NCI-H510A (cell line): ENCODE results near the gene HEMK1.

ENCODE experiments used
- DNase-seq: peaks from one replicate; lab custom pipeline; 2025; lab: John Stamatoyannopoulos, UW

Gene HEMK1, protein sequence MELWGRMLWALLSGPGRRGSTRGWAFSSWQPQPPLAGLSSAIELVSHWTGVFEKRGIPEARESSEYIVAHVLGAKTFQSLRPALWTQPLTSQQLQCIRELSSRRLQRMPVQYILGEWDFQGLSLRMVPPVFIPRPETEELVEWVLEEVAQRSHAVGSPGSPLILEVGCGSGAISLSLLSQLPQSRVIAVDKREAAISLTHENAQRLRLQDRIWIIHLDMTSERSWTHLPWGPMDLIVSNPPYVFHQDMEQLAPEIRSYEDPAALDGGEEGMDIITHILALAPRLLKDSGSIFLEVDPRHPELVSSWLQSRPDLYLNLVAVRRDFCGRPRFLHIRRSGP

DNA sequence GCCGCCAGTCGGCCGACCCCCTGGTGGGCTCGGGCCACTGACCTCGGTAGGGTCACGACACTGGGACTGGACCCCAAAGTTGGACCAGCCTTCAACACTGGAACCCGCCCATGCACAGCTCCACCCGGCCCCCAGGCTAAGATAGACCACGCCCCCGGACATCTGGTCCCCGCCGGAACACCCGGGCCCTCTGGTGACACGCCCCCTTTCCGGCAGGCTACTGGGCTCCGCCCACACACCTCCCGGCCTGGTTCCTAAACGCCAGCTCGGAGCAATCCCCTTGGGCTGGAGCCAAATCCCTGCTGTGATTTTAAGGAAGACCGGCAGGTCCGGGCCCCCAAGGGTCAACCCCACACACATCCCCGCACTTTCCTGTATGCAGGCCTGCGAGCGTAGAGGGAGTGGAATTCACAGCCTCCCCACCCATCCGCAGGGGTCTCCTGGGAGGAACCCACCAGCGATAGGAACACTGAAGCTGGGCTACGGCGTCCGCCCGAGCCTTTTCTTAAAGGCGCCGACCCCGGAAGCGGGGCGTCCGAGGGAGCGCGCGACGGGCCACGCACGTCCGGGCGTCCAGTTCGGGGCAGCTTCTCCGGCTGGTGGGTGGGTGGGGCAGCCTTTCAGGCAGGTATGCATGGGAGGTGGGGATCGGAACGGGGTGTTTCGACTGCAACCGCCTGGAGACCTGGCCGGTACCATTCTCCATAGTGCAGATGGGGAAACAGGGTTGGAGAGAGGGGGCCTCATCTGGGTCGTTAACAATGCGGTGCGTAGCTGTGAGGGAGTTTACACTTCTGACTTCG lies at the start of gene HEMK1:
Gene HEMK1, plus strand, starts transcription at position 576 of the 803 bp plus-strand sequence. CDS start 1,583 bp downstream, outside the sequence.
- peak; percentile 85 for DNase-seq

DNA sequence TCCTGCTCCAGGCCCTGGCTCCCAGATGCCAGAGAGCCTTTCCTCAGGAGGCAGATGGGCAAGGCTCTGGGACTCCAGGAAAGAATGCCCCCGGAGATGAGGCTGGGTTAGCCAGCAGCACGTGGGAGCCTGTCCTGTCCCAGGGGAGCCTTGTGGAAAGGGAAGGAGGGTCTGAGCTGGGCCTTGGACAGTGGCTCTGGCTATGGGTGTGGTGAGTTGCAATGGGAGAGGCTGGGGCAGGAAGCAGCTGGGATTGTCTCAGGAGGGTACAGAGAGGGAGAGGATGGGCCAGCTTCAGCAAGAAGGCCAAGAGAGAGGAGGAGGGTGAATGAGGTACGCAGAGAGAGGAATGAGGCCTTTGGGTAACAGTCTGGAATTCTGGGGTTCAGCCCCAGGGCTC lies 48.5 kb upstream of the HEMK1 start:
- DNase-seq: no peak

DNA sequence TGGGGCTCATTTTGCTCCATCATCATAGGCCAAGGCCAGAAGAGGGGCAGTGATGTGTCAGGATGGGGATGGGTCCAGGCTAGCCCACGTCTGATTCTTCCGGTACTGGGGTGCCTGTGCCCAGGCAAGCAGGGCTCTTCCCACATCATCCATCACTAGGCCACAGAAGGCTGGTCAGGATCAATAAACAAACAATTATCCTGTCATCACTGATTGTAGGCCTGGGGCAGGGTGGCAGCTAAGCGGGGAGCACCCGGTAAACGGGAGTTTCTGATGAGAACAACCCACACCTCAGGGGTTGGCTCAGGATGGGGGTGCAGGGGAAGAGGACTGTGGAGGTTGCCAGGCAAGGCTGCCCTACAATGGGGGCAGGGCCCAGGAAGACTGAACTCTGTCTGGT lies 47.8 kb upstream of the HEMK1 start:
- DNase-seq: no peak

DNA sequence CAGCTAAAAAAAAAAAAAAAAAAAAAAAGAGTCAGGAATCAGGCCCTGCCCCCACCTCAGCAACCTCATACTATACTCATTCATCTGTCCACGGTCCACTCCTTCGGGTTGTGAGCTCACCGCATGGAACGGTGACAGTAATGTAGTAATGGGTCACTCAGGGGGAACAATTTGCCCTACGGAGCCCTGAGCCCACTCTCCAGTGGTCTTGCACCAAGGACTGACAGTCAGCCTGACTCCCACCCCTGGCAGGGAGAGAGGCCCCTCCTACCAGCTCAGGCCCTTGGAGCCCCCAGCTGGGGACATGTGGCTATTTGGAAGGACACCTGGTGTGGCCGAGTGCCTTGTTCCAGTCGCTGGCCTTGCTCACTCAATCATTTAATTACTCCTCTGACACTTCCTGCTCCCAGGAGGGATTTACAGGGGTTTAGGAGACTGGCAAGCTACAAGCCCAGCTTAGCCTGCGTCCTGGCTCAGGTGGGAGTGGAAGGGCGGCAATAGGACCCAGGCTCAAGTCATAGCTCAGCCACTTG lies 46.0 kb upstream of the HEMK1 start:
- DNase-seq: no peak

DNA sequence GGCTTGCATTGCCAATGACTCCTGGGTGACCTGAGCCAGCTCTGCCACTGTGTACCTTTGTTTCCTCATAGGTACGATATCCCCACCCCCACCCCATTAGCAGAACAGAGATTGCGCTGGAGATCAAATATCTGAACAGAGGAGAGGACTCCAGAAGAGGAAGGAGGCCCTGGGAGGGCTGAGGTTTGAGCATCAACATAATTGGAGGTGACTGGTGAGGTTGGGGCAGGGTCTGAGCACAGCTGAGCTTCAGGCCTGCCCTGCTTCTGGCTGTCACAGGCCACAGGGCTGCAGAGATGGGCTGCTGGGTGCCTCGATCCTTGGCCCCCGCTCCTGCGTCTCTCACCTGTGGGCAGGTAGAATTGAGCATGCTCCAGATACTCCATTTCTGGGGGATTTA lies 44.6 kb upstream of the HEMK1 start:
- no peak for DNase-seq

DNA sequence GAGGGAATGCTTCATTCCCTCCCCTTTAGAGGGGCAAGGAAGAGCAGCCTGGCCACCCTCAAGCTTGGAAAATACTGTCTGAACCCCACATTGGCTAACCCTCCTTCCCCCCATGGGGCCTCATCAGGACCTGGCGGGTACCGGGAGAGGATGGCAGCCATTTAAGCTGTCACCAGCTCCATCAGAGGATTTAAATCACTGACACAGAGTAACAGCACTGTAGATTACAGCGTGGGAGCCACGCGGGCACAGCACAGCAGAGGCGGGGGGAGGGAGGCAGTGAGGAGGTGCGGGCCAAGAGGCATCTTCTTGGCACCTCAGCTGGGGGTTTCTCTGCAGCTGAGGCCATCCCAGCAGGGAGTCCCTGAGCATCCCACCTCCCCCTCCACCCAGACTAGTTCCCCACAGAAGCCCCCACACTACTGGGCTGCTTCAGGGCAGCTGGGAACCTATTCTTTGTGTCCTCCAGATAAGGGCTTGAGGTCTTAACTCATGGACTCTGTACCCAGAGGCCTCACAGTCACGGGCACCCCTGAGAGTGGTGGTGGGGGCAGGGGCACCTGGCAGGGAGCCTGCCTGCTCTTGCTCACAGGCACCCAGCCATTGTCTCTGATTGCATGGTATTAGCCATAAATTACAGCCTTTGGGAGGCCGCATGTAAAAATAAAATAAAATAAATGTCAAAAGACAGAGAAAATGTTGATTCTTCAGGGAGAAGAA lies 44.0 kb upstream of the HEMK1 start:
- DNase-seq: no peak

DNA sequence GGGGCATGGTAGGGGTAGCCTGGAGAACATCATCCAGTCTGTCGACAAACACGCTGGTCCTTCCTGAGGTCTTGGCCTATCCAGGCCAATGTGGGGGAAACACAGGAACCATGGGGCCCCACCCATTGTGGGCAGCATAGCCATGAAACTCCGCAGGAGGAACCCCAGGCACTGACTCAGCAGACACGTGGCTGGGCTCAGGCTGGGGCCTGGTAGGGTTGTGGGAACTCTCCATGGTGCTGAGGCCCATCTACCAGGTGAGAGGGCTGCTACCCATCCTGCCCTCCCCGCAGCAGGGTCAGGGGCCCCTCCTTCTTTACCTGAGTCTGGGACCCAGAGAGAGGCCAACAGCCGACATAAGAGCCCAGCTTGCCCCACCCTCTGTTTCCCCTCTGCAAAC lies 43.3 kb upstream of the HEMK1 start:
- no peak for DNase-seq

DNA sequence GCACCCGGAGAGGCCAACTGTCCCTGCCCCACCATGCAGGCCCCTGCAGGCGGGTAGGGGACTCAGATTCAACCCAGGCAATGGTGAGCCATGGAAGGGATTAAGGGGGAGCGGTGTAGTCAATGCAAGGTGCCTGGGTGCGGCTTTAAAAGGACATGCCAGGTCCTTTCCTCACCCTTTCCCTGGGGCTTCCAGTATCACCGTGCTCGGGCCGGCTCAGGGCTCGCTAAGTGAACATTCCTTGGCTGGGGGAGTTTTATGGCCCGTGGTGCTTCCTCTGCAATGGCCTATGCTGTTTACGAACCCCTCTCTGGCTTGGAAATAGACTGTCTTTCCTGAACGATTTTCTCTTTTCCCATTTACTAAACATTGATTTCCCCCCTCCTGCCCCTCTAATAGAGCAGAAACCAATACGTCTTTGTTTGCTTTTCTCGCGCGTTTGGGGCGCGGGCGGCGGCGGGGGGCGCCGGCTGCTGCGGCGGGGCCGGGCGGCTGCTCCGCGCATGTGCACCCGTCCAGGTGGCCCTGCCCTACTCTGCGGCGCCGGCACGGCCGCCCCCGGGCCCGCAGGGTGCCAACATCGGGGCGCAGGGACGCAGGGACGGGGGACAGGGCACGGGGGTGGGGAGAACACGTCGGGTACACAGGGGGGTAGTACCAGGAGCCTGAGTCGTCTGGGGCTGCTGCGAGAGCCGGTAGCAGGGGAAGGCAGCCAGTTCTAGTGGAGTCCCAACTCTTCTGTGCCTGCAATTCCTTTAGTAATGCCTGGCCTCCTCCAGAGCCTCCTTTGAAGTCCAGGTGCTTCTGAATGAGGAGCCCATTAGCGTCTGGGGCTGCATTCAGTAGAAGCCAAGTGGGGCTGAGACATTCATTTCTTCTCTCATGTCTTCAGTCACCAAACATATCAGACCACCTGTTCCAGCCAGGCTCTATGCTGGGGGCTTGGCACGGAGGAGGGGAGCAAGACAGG lies 39.0 kb upstream of the HEMK1 start:
- DNase-seq: no peak

DNA sequence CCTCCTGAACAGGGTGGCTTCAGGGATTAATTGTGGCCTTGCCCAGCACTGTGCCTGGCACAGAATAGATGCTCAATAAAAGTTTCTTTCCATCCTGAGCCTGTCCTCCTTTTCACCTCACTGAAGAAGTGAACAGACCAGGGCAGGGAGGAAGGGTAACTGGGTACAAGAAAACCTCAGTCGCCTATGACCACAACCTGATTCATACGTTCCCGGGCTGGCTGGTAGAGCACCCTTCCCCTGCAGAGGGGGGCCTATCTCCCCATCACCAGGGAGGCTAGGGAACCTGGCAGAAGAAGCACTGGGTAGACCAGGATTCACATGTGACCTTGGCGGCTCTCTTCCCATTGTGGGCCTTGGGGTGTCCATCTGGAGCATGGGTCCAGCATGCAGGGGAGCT lies 38.1 kb upstream of the HEMK1 start:
- DNase-seq: no peak

DNA sequence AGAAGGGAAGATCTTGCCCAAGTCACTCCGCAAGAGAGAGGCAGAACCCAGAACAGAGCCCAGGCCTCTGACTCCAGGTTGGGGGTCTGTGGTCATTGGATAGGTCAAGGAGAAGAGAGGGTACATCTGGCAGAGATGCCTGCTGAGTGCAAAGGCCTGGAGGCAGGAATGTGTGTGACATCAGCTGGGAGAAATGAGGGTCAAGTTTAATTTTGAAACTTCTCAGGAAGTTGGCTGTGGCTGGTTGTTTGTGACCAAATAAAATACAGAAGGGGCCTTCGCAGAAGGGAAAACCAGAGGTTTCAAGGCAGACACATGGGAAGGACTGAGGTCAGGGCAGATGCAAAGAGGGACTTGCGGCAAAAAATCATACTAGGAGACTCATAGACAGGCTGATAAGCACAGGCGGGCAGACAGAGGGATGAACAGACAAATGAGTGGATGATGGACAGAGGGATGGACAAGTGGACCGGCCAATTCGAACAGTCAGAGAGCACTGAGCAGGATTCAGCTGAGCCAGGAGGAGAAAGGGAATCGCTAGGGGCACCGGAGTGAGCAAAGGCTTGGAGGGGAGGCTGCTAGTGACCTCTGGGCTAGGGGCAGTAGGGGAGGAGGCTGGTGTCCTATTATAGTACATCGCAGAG lies 37.1 kb upstream of the HEMK1 start:
- DNase-seq: no peak

DNA sequence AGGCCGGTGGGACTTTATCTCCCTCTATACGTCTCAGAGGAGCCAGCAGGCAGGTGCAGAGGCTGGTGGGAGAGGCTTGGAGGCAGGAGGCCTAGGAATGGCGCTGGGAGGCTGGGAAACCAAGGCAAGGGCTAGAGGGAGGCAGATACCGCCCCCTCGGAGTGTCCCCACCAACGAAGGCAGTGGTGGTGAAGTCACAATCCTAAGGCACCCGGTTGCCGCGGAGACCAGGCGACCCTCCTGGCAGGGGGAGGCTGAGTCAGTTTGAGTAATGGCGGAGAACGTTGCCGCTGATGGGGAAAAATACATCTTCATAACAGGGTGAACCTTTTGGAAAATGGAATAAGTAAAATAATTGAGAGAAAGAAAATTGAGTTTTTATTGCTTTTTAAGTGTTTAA lies 36.0 kb upstream of the HEMK1 start:
- DNase-seq: no peak

DNA sequence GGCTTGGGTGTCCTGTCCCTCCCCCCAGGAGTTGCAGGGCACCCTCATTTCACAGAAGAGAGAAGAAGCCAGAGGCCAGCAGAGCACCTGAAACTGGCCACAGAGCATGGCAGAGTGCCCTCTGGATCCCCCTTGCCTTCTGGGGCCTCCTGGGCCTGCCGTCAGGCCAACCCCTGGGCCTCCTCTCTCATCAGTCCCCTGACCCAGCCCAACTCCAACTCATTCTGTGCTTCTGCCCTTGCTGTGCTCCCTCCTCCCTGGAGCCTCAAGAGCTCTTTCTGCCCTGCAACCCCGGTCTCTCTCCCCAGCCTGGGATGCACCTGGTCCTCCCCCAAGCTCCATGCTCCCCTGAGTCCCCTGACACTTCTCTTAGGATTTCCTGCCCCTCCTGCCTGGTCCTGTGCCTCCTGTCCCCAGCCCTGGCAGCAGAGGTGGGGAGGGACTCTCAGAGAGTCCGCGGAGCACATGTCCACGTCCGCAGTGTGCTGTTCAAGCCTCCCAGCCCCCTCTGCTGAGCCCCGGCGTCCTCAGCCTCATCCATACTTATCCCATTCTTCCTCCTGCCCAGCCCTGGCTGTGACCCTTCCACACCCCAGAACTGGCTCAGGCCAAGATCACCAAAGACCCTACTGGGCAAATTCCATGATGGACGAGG lies 35.4 kb upstream of the HEMK1 start:
- no peak for DNase-seq

DNA sequence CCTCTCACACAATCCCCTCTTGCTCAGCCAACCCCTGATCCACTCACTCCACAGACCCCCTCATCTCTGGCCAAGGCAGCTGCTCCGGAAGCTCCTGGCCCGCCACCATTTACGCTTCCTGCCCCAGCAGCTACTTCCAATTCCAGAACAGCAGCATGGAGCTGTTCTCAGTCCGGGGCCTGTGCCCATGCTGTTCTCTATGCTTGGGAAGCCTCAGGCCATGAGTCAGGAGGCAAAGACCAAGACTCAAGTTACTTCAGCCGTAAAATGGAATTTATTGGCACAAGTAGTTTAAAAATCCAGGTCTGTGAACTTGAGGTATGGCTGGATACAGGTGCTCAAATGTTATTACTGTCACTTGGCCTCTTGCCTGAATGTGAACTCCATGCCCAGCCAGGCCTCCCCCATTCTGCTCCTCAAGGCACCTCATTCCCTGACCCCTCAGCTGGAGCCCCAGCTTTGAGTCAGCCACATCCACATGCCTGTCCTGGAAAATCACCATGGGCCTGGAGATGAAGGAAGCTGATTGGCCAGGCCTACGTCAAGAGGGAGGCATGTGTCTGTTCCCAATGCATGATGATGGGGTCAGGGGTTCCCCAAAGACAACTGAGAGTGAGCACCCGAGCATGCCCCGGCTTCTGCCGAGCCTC lies 34.5 kb upstream of the HEMK1 start:
- DNase-seq: no peak

DNA sequence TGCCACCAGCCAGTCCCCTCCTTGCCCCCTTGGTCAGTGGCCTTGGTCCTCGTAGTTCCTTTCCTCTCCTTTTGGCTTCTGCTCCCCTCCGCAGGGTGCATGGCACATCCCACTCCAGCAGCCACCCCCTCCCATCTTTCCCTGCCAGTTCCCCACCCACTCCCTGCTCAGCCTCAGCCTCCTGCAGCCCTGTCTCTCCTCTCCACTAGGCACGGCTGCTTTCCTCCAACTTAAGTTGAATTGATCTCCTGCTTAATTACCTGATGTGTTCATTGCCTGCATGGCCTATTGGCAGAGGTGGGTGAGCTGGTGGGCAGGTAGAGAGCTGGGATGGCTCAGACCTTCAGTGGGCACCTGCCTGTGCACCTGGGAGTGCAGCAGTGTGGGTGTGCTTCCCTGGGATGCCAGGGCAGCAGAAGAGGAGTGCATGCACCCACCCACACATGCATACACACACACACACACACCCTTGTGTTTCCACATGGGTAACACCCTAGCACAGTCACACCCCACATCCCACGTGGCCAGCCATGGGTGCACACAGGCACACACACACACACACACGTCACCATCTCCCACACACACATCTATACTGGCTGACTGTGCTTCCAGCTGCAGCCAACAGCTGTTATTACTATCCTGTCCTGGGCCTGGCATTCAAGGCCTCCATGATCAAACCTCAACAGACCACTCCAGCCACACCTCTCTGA lies 32.7 kb upstream of the HEMK1 start:
- no peak for DNase-seq

DNA sequence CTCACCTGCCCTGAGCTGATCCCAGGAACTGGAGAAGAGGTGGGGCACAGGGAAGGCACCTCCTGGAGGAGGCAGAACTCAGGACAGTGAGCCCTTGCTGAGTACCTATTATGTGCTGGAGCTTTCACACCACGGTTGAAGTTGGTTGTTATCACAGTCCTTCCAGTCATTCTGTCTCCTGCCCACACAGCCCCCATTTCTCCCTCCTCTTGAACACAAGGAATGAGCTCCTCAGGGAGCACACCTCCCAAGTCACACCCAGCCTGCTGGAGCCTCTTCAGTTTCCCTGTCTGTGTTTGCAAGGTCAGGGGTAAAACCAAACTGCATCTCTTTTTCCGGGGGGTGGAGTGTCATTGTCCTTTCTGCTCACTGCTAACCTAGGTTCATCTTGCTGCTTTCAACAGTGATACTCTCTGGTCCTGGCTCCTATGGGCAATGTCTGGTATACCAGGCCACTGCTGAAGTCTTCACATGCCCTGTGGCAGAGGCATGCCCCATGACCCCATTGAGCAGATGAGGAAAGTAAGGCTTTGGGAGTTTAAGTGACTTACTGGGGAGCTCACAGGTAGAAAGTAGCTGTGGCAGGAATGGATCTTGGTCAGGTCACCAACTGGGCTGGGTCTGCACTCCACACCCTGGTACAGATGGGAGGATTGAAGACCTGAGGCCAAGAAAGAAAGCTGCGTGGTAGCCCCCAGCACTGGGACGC lies 31.7 kb upstream of the HEMK1 start:
- no peak for DNase-seq

DNA sequence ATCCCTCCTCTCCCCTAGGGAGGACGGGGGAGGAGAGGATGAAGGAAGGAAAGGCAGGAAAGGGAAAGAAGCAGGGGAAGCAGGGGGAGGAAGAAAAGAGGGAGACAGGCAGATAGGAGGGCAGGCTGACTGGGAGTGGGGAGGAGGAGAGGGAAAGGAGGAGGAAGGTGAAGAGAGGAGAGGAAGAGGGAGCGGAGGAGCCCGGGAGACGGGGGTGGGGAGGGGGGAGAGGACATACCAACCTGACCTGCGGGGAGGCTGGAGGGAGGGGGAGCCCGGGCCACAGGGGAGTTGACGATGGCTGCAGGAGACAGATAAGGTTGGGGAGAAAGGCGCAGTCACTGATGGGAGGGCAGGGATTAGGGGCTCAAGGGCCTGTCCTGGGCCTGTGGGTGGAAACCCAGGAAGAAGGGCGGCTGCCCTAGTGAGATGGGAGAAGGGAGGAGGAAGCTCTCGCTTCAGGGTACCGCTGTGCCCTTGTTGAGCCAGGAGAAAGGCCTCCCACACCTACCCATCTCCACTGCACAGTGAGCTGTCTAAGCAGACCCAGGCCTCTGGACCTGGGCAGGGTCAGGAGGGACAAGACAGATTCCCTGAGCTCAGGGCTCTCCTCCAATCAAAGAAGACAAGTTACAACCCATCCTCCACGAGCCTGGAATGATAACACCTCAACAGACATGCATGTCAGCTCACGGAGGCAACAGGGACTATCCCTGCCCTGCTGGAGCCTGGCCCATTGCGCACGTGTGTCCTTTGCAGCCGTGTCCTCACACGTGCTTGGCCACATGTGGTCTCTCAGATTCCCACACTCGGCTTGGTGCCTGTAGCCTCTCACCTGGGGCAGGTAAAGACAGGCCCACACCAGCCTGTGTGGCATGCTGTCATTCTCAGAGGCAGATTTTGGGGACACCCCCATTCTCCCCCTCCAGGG lies 29.7 kb upstream of the HEMK1 start:
- DNase-seq: no peak
